ENCODE data around the gene RAD51B.

GRCh38 chr14:68395604-68396003, 576.0 kb downstream of the RAD51B start:
- TF ChIP-seq EGR1 (IDR thresholded peaks at IDR 0.05; ENCODE audit: low read depth) = no peak
- no peak for TF ChIP-seq CTCF (IDR thresholded peaks at IDR 0.05 in 2 of 3, conservative IDR thresholded peaks at IDR 0.05 in 1 of 3; ENCODE audit: borderline replicate concordance in 1 of 3, insufficient read depth in 1 of 3, low read depth in 2 of 3, low read length in 2 of 3)
- TF ChIP-seq YY1 (IDR thresholded peaks at IDR 0.05; ENCODE audit: extremely low read depth, insufficient replicate concordance, low read depth, low read length) = no peak
- TF ChIP-seq RAD21 (IDR thresholded peaks at IDR 0.05; ENCODE audit: low read depth) = no peak
- TF ChIP-seq CEBPB (IDR thresholded peaks at IDR 0.05; ENCODE audit: low read depth) = no peak
- TF ChIP-seq FOSL1 (IDR thresholded peaks at IDR 0.05; ENCODE audit: low read depth) = no peak
- TF ChIP-seq POLR2A (IDR thresholded peaks at IDR 0.05; ENCODE audit: borderline replicate concordance, extremely low read depth, insufficient read depth, insufficient read length) = no peak
- no peak for TF ChIP-seq EZH2 (IDR thresholded peaks at IDR 0.05)
- TF ChIP-seq SP1 (IDR thresholded peaks at IDR 0.05; ENCODE audit: low read depth) = no peak
- no peak for TF ChIP-seq SRF (IDR thresholded peaks at IDR 0.05; ENCODE audit: low read depth)
- no peak for TF ChIP-seq REST (IDR thresholded peaks at IDR 0.05; ENCODE audit: low read depth)
- no peak for TF ChIP-seq MAX (IDR thresholded peaks at IDR 0.05)

All from HCT116 (cell line).